ENCODE data around the gene USP31.

GRCh38 chr16:23183543-23183862 lies 34.3 kb upstream of the USP31 start:
- TF ChIP-seq, protein P1, sequence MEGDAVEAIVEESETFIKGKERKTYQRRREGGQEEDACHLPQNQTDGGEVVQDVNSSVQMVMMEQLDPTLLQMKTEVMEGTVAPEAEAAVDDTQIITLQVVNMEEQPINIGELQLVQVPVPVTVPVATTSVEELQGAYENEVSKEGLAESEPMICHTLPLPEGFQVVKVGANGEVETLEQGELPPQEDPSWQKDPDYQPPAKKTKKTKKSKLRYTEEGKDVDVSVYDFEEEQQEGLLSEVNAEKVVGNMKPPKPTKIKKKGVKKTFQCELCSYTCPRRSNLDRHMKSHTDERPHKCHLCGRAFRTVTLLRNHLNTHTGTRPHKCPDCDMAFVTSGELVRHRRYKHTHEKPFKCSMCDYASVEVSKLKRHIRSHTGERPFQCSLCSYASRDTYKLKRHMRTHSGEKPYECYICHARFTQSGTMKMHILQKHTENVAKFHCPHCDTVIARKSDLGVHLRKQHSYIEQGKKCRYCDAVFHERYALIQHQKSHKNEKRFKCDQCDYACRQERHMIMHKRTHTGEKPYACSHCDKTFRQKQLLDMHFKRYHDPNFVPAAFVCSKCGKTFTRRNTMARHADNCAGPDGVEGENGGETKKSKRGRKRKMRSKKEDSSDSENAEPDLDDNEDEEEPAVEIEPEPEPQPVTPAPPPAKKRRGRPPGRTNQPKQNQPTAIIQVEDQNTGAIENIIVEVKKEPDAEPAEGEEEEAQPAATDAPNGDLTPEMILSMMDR (IDR thresholded peaks at IDR 0.05), result no peak
- TF ChIP-seq POLR2A (IDR thresholded peaks at IDR 0.05) (no peak), POLR2AphosphoS5 (IDR thresholded peaks at IDR 0.05) (no peak), EP300 (IDR thresholded peaks at IDR 0.05; ENCODE audit: low read depth) (no peak)
